Lung (tissue), 16 donors: ENCODE results near the gene TYSND1. TPM values are rescaled to one million over a fixed set of nuclear protein-coding genes. Genes with fewer than 3 reads are reported as not detected.

Experiments used
- ATAC-seq: fragments of 200-7000 bp; cut with Tn5 transposase; one replicate; pipeline ENCODE4 v1.9.1; 2020; ENCODE audit warnings: moderate number of reproducible peaks; ENCODE audit not compliant: insufficient read depth, low FRiP score
- DNase-seq, 3 donors: peaks; one replicate each; pipeline ENCODE4 v3.0.0-alpha.2; 2013 to 2017
- H3K27ac ChIP-seq, 2 donors: one replicate each; pipeline ENCODE4 v1.5.1; 2013; ENCODE audit warnings: mild to moderate bottlenecking in 2 of 2, moderate library complexity in 2 of 2, control low read depth in 1 of 2, inconsistent platforms in 1 of 2, low read depth in 1 of 2, low read length in 1 of 2
- H3K27me3 ChIP-seq, 3 donors: one replicate each; pipeline ENCODE4 v1.5.1; 2013; ENCODE audit warnings: low read length in 2 of 3; ENCODE audit not compliant: control insufficient read depth in 3 of 3, insufficient read depth in 3 of 3
- H3K36me3 ChIP-seq, 4 donors: one replicate each; pipeline ENCODE4 v1.5.1; 2013; ENCODE audit warnings: low read length in 4 of 4, mild to moderate bottlenecking in 1 of 4, moderate library complexity in 1 of 4; ENCODE audit not compliant: control insufficient read depth in 4 of 4, insufficient read depth in 4 of 4
- H3K4me1 ChIP-seq, 5 donors: one replicate each; pipeline ENCODE4 v1.5.1; 2013; ENCODE audit warnings: low read length in 5 of 5, mild to moderate bottlenecking in 2 of 5, moderate library complexity in 1 of 5; ENCODE audit not compliant: control insufficient read depth in 5 of 5, insufficient read depth in 5 of 5
- H3K4me3 ChIP-seq: one replicate; pipeline ENCODE4 v1.5.1; 2013; ENCODE audit warnings: mild to moderate bottlenecking, control low read depth, moderate library complexity
- H3K9ac ChIP-seq, 2 donors: one replicate each; pipeline ENCODE4 v1.5.1; 2013; ENCODE audit warnings: low read length in 2 of 2, control low read depth in 1 of 2; ENCODE audit not compliant: insufficient read depth in 1 of 2
- H3K9me3 ChIP-seq, 4 donors: one replicate each; pipeline ENCODE4 v1.5.1; 2013; ENCODE audit warnings: low read length in 3 of 4, mild to moderate bottlenecking in 1 of 4, moderate library complexity in 1 of 4; ENCODE audit not compliant: control insufficient read depth in 4 of 4, insufficient read depth in 3 of 4
- WGBS, 2 donors: extraction: QIAGEN DNeasy Blood & Tissue Kit; methylation state at CpG; one replicate each; pipeline ENCODE4 v1.1.7; 2013; 5-methylcytosine and 5-hydroxymethylcytosine counted together
- long read RNA-seq, 5 donors: transcript quantifications; one replicate each; lab custom pipeline, GENCODE V29; 2026
- polyA plus RNA-seq, 2 donors: library from polyadenylated mRNA; stranded (reverse); fragments of 200-250 nt; gene quantifications; one replicate each; pipeline ENCODE4 v1.2.1, GENCODE V29; 2013
- total RNA-seq, 2 donors: library from RNA; depleted of rRNA in 1 of 2; stranded (reverse); fragments of >200 nt in 1 of 2; gene quantifications; one replicate each; pipeline ENCODE4 v1.2.1, GENCODE V29; 2014 to 2021
- TF ChIP-seq, protein P1 (sequence below): IDR thresholded peaks from 2 replicates; pipeline ENCODE4 v1.5.1; 2012; ENCODE audit warnings: mild to moderate bottlenecking; ENCODE audit errors: control extremely low read depth, extremely low read depth
- donor health status: control.
- donor health status: control.
- donor health status: Bipolar disorder and iron deficiency.
- donor health status: healthy.
- donor health status: DM: yes; HTN: yes; CAD: no.

The TYSND1 gene, protein sequence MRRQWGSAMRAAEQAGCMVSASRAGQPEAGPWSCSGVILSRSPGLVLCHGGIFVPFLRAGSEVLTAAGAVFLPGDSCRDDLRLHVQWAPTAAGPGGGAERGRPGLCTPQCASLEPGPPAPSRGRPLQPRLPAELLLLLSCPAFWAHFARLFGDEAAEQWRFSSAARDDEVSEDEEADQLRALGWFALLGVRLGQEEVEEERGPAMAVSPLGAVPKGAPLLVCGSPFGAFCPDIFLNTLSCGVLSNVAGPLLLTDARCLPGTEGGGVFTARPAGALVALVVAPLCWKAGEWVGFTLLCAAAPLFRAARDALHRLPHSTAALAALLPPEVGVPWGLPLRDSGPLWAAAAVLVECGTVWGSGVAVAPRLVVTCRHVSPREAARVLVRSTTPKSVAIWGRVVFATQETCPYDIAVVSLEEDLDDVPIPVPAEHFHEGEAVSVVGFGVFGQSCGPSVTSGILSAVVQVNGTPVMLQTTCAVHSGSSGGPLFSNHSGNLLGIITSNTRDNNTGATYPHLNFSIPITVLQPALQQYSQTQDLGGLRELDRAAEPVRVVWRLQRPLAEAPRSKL
- total RNA-seq = 10 to 100 TPM; 10.9 to 14.9 TPM
- polyA plus RNA-seq = 1 to 10 TPM; 7.5 to 8.9 TPM
- long read RNA-seq, donor 1, partial matches to known transcripts = 0 of 3 reads
- long read RNA-seq, donor 1, other reads (novel, unspliced or antisense) = 0 of 3 reads
- long read RNA-seq, donor 2, partial matches to known transcripts = 0 of 2 reads
- long read RNA-seq, donor 2, other reads (novel, unspliced or antisense) = 0 of 2 reads
- long read RNA-seq, donor 3, partial matches to known transcripts = 0 of 3 reads
- long read RNA-seq, donor 3, other reads (novel, unspliced or antisense) = 0 of 3 reads
- long read RNA-seq, donor 4, partial matches to known transcripts = 0 of 3 reads
- long read RNA-seq, donor 4, other reads (novel, unspliced or antisense) = 0 of 3 reads
- long read RNA-seq, donor 5, transcript TYSND1-201 (4 exons, 3,644 nt) = major isoform, 5 of 9 reads
- long read RNA-seq, donor 5, partial matches to known transcripts = 0 of 9 reads
- long read RNA-seq, donor 5, other reads (novel, unspliced or antisense) = 0 of 9 reads

- TF ChIP-seq, protein P1, sequence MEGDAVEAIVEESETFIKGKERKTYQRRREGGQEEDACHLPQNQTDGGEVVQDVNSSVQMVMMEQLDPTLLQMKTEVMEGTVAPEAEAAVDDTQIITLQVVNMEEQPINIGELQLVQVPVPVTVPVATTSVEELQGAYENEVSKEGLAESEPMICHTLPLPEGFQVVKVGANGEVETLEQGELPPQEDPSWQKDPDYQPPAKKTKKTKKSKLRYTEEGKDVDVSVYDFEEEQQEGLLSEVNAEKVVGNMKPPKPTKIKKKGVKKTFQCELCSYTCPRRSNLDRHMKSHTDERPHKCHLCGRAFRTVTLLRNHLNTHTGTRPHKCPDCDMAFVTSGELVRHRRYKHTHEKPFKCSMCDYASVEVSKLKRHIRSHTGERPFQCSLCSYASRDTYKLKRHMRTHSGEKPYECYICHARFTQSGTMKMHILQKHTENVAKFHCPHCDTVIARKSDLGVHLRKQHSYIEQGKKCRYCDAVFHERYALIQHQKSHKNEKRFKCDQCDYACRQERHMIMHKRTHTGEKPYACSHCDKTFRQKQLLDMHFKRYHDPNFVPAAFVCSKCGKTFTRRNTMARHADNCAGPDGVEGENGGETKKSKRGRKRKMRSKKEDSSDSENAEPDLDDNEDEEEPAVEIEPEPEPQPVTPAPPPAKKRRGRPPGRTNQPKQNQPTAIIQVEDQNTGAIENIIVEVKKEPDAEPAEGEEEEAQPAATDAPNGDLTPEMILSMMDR = peak; percentile 79
- H3K27me3 ChIP-seq = no peaks in the 10 kb centered on the region
- H3K27ac ChIP-seq = peak within 1 kb of the TSS; percentile 84 to 95
- peak; percentile 95 for ATAC-seq
- peak; percentile 99 to 100 (median 100) for DNase-seq
- H3K9ac ChIP-seq = peak within 1 kb of the TSS in 1 of 2 donors; percentile 82
- peaks cover 0 to 21% (median 7%) of the 10 kb centered on the region in 5 donors for H3K4me1 ChIP-seq
- 1% methylated on average over 39 of the region's 39 CpGs for WGBS, 2 donors
- no peaks in the 10 kb centered on the region for H3K9me3 ChIP-seq
- H3K36me3 ChIP-seq = peaks cover 3 to 13% (median 5%) of the 10 kb centered on the region in 4 donors
- H3K4me3 ChIP-seq = peak within 1 kb of the TSS; percentile 79
These were observed at the start of gene TYSND1 for GRCh38 chr10:70146489-70147258. Gene TYSND1, minus strand, starts transcription at chr10:70146700. Its CDS starts 114 bp downstream, at chr10:70146586.

DNA sequence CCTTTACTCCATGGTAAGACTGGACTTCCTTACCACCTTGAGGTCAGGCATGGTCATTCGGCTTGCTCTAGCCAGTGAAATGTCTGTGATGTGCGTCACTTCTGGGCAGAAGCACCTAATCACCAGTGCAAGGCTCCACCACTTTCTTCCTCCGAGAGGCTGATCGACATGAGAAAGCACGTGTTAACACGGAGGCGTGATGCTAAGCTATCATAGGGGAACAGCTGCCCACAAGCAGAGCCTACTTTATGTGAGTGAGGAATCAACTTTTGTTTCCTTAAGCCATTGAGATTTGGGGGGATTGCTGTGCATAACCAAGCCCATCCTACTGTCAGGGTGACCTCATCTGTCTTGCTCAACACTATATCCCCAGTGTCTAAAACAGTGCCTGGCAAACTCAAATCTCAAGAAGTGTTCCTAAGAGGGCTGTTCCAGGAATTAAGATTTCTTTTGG, 46.9 kb upstream of the TYSND1 start:
- H3K4me1 ChIP-seq = peaks cover 2 to 40% (median 14%) of the 10 kb centered on the region in 5 donors

More for the DNA sequence above, 46.9 kb upstream of the TYSND1 start:
- Histone ChIP-seq H3K9ac (no peak overlapping the region), H3K4me3 (no peak overlapping the region), H3K36me3 (peaks cover 0 to 5% (median 2%) of the 10 kb centered on the region in 4 donors), H3K27me3 (no peaks in the 10 kb centered on the region), H3K27ac (peak overlapping the region in 1 of 2 donors; percentile 59), H3K9me3 (no peaks in the 10 kb centered on the region)
- ATAC-seq (no peak), DNase-seq (peak in 1 of 3 donors; percentile 18)
- TF ChIP-seq, protein P1 = no peak
- WGBS, 2 donors = 86 to 89% methylated on average over 7 of the region's 7 CpGs
